Naive thymus-derived CD8-positive, alpha-beta T cell (primary cell): ENCODE data around the gene HS3ST2. TPM values are rescaled to one million over a fixed set of nuclear protein-coding genes. Genes with fewer than 3 reads are reported as not detected.
"Not testable (repeated sequence)": the region's sequence is repeated elsewhere in the genome, so short reads cannot be mapped to it uniquely, and the experiment has no call there.

ENCODE experiments used
- ATAC-seq, 2 donors: fragments of 150-1000 bp; cut with Tn5 transposase in 1 of 2; sonication (Bioruptor Pico), chemical (Tn5 transposase) in 1 of 2; 1 replicate in 1 of 2; 2 replicates in 1 of 2; pipeline ENCODE4 v1.10.0; 2021; ENCODE audit warnings: mild to moderate bottlenecking in 2 of 2, moderate library complexity in 2 of 2
- POLR2A ChIA-PET: fragments of 350-600 bp; sonication (Branson Sonifier 250); formaldehyde crosslinking; loops from one replicate; lab custom pipeline; 2021; ENCODE audit warnings: antibody characterized with exemption; lab: Charles Lee
- DNase-seq, 10 donors: peaks; one replicate each; pipeline versions ENCODE4 v3.0.0 to v3.0.0-alpha.2; 2020 to 2022
- H3K27ac Mint-ChIP-seq, 10 donors: one replicate each; pipeline ENCODE4 v1.8.0; 2020 to 2022; ENCODE audit warnings: mild to moderate bottlenecking in 10 of 10, mixed read lengths in 10 of 10, moderate library complexity in 4 of 10, inconsistent platforms in 1 of 10
- H3K27me3 Mint-ChIP-seq, 5 donors: one replicate each; pipeline ENCODE4 v1.8.0; 2021 to 2022; ENCODE audit warnings: mixed read lengths in 5 of 5
- H3K36me3 Mint-ChIP-seq, 3 donors: one replicate each; pipeline ENCODE4 v1.8.0; 2020 to 2022; ENCODE audit warnings: mixed read lengths in 3 of 3, mild to moderate bottlenecking in 2 of 3, inconsistent platforms in 1 of 3
- H3K4me1 Mint-ChIP-seq, 4 donors: one replicate each; pipeline ENCODE4 v1.8.0; 2021 to 2022; ENCODE audit warnings: mixed read lengths in 4 of 4
- H3K4me3 Mint-ChIP-seq, 10 donors: one replicate each; pipeline ENCODE4 v1.8.0; 2020 to 2022; ENCODE audit warnings: mild to moderate bottlenecking in 10 of 10, mixed read lengths in 10 of 10, moderate library complexity in 6 of 10, inconsistent platforms in 1 of 10
- H3K9me3 Mint-ChIP-seq, 9 donors: one replicate each; pipeline ENCODE4 v1.8.0; 2020 to 2022; ENCODE audit warnings: mixed read lengths in 9 of 9, mild to moderate bottlenecking in 3 of 9, inconsistent platforms in 1 of 9, moderate library complexity in 1 of 9
- polyA plus RNA-seq, 3 donors: library from polyadenylated mRNA; unstranded; fragments of 300-500 nt; fragmentation: Illumina TruSeq; gene quantifications; one replicate each; pipeline ENCODE4 v1.2.3, GENCODE V29; 2021
- total RNA-seq, 8 experiments: library from RNA in 2 of 8; stranded (reverse) in 2 of 8; gene quantifications; one replicate each; pipeline ENCODE4 v1.2.3 and lab custom pipeline; 2021 to 2026

Gene HS3ST2
- total and polyA plus RNA-seq, 5 experiments from 2014 or later = not detected

DNA sequence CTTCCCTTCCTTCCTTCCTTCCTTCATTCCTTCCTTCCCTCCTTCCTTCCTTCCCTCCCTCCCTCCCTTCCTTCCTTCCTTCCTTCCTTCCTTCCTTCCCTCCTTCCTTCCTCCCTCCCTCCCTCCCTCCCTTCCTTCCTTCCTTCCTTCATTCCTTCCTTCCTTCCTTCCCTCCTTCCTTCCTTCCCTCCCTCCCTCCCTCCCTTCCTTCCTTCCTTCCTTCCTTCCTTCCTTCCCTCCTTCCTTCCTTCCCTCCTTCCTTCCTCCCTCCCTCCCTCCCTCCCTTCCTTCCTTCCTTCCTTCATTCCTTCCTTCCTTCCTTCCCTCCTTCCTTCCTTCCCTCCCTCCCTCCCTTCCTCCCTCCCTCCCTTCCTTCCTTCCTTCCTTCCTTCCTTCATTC lies 4.8 kb downstream of the HS3ST2 start:
- ATAC-seq, DNase-seq, H3K4me1 Mint-ChIP-seq, H3K36me3 Mint-ChIP-seq, H3K4me3 Mint-ChIP-seq, H3K27ac Mint-ChIP-seq, H3K9me3 Mint-ChIP-seq, POLR2A ChIA-PET: not testable (repeated sequence)
- H3K27me3 Mint-ChIP-seq = peaks cover 13 to 51% (median 40%) of the 10 kb centered on the region in 5 donors

DNA sequence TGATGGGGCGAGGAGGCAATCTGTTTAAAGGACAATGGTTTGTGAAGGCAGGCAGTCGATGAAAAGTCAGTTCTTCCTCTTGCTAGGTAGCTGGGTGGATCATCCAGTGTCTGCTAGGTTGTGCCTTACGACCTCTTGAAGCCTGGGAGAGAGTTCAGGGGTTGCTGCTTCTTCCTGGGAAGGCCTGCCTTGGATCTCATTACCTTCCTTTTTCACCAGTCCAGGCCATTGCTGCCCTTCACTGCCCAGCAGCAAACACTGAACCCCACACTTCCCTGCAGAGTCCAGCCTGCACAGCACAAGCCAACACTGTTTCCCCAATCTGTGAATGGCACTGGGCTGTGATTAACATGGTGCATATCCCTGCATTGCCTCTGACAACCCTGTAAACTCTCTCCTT lies 24.7 kb downstream of the HS3ST2 start:
- Mint-ChIP-seq H3K4me1 (no peaks in the 10 kb centered on the region), H3K36me3 (no peaks in the 10 kb centered on the region), H3K27me3 (peaks cover 6 to 35% (median 21%) of the 10 kb centered on the region in 5 donors), H3K4me3 (no peak overlapping the region), H3K9me3 (no peaks in the 10 kb centered on the region), H3K27ac (no peak overlapping the region)
- no peak for ATAC-seq
- DNase-seq = no peak
- POLR2A ChIA-PET = no interaction called here

- POLR2A ChIA-PET, H3K9me3 Mint-ChIP-seq, H3K36me3 Mint-ChIP-seq, H3K4me1 Mint-ChIP-seq, H3K27ac Mint-ChIP-seq, DNase-seq, H3K4me3 Mint-ChIP-seq, ATAC-seq: not testable (repeated sequence)
- H3K27me3 Mint-ChIP-seq = peaks cover 11 to 46% (median 33%) of the 10 kb centered on the region in 5 donors
Measured at GRCh38 chr16:22842031-22842430, 28.1 kb downstream of the HS3ST2 start.

- H3K27ac Mint-ChIP-seq = no peak overlapping the region
- H3K9me3 Mint-ChIP-seq = no peaks in the 10 kb centered on the region
- no peaks in the 10 kb centered on the region for H3K36me3 Mint-ChIP-seq
- POLR2A ChIA-PET = no interaction called here
- ATAC-seq = no peak
- peaks cover 13 to 52% (median 39%) of the 10 kb centered on the region in 5 donors for H3K27me3 Mint-ChIP-seq
- H3K4me3 Mint-ChIP-seq = no peak overlapping the region
- DNase-seq = no peak
- no peaks in the 10 kb centered on the region for H3K4me1 Mint-ChIP-seq
Measured at GRCh38 chr16:22843122-22843521, 29.2 kb downstream of the HS3ST2 start.

DNA sequence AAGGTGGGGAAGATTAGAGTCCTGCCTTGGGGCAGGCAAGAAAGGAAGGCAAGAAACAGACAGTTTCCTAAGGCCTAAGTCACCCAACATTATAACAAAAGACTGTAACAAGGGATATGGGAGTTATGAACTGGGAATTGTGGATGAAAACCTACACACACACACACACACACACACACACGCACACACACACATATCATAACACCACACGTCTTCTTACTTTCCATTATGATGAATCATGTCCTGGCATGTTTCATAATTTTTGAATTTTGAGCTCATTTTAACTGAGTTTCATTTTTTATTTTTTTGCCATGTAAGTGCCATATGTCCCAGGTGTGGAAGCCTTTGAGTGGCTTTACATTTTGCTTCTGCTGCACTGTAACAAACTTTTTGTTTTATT lies 29.9 kb downstream of the HS3ST2 start:
- H3K9me3 Mint-ChIP-seq = no peaks in the 10 kb centered on the region
- peaks cover 13 to 50% (median 39%) of the 10 kb centered on the region in 5 donors for H3K27me3 Mint-ChIP-seq
- DNase-seq (no peak), ATAC-seq (no peak)
- POLR2A ChIA-PET = no interaction called here
- H3K36me3 Mint-ChIP-seq = no peaks in the 10 kb centered on the region
- no peak overlapping the region for H3K4me3 Mint-ChIP-seq
- peaks cover 0 to 2% (median 0%) of the 10 kb centered on the region in 4 donors for H3K4me1 Mint-ChIP-seq
- H3K27ac Mint-ChIP-seq = no peak overlapping the region

GRCh38 chr16:22844416-22844815 lies 30.5 kb downstream of the HS3ST2 start:
- POLR2A ChIA-PET = no interaction called here
- Mint-ChIP-seq H3K27ac (peak overlapping the region in 1 of 10 donors; percentile 38), H3K9me3 (no peaks in the 10 kb centered on the region), H3K36me3 (no peaks in the 10 kb centered on the region), H3K4me3 (no peak overlapping the region), H3K27me3 (peaks cover 13 to 50% (median 39%) of the 10 kb centered on the region in 5 donors), H3K4me1 (peaks cover 0 to 2% (median 0%) of the 10 kb centered on the region in 4 donors)
- ATAC-seq (no peak), DNase-seq (no peak)

GRCh38 chr16:22847100-22847499 lies 33.1 kb downstream of the HS3ST2 start:
- peaks cover 0 to 2% (median 0%) of the 10 kb centered on the region in 4 donors for H3K4me1 Mint-ChIP-seq
- H3K27me3 Mint-ChIP-seq = peaks cover 11 to 45% (median 37%) of the 10 kb centered on the region in 5 donors

GRCh38 chr16:22847690-22848089 lies 33.7 kb downstream of the HS3ST2 start:
- POLR2A ChIA-PET = interaction anchor here (0.7 kb wide), 1 partner anchor 164 kb away, joined by 3 read pairs; no protein-coding TSS in a partner anchor
- no peak for DNase-seq
- peaks cover 9 to 42% (median 34%) of the 10 kb centered on the region in 5 donors for H3K27me3 Mint-ChIP-seq
- peaks cover 0 to 2% (median 0%) of the 10 kb centered on the region in 4 donors for H3K4me1 Mint-ChIP-seq
- H3K9me3 Mint-ChIP-seq = no peaks in the 10 kb centered on the region
- H3K4me3 Mint-ChIP-seq = no peak overlapping the region
- no peaks in the 10 kb centered on the region for H3K36me3 Mint-ChIP-seq
- H3K27ac Mint-ChIP-seq = no peak overlapping the region
- ATAC-seq = no peak

More at GRCh38 chr16:22847100-22847499, 33.1 kb downstream of the HS3ST2 start:
- POLR2A ChIA-PET = interaction anchor here (0.7 kb wide), 1 partner anchor 164 kb away, joined by 3 read pairs; no protein-coding TSS in a partner anchor
- ATAC-seq = no peak
- Mint-ChIP-seq H3K27ac (no peak overlapping the region), H3K36me3 (no peaks in the 10 kb centered on the region), H3K4me3 (no peak overlapping the region), H3K9me3 (no peaks in the 10 kb centered on the region)
- no peak for DNase-seq

GRCh38 chr16:22848451-22848850 lies 34.5 kb downstream of the HS3ST2 start:
- H3K27ac Mint-ChIP-seq = no peak overlapping the region
- POLR2A ChIA-PET = no interaction called here
- H3K9me3 Mint-ChIP-seq = no peaks in the 10 kb centered on the region
- DNase-seq = no peak
- peaks cover 0 to 2% (median 0%) of the 10 kb centered on the region in 4 donors for H3K4me1 Mint-ChIP-seq
- no peak for ATAC-seq
- no peak overlapping the region for H3K4me3 Mint-ChIP-seq
- H3K27me3 Mint-ChIP-seq = peaks cover 7 to 36% (median 28%) of the 10 kb centered on the region in 5 donors
- no peaks in the 10 kb centered on the region for H3K36me3 Mint-ChIP-seq

DNA sequence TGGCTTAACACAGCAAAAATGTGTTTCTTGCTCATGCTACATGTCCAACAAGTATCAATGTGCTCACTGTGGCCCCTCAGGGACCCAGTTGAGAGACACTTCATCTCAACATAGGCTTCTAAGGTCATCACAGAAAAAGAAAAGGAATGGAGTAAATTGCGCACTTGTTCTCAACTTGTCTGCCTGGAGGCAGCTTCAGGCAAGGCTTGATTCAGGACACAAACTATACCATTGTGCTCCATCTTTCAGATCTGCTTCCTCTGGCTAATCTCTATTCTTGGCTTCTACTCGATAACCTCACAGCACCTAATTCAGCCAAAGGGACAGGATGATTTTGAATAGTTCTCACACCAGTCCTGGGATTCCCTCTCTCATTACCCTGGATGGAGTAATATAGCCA lies 35.6 kb downstream of the HS3ST2 start:
- Mint-ChIP-seq H3K4me3 (no peak overlapping the region), H3K27me3 (peaks cover 4 to 27% (median 18%) of the 10 kb centered on the region in 5 donors), H3K4me1 (peaks cover 0 to 2% (median 0%) of the 10 kb centered on the region in 4 donors), H3K36me3 (no peaks in the 10 kb centered on the region), H3K27ac (no peak overlapping the region), H3K9me3 (no peaks in the 10 kb centered on the region)
- DNase-seq = no peak
- POLR2A ChIA-PET = no interaction called here
- ATAC-seq = no peak

DNA sequence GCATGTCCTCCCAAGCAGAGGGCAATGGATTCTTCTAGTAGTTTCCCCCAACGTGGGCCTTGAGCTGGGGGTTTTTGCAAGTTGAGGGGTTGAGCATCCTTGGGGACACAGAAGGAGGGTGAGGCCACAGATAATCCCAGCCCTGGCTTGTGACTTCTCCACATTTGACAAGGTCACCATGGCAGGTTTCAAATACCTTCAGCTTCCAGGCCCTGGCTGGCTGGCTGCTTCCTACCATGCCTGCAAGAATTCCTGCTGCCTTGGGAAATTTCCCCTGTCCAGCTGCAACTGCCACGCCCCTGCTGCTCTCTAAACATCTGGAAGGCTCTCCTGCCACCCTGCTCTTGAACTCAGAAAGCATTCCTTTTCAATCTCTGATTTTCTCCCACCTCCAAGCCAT lies 41.3 kb downstream of the HS3ST2 start:
- H3K36me3 Mint-ChIP-seq = no peaks in the 10 kb centered on the region
- no peak overlapping the region for H3K4me3 Mint-ChIP-seq
- H3K9me3 Mint-ChIP-seq = no peaks in the 10 kb centered on the region
- H3K4me1 Mint-ChIP-seq = peaks cover 0 to 3% (median 0%) of the 10 kb centered on the region in 4 donors
- POLR2A ChIA-PET = no interaction called here
- no peak overlapping the region for H3K27ac Mint-ChIP-seq
- peaks cover 0 to 12% (median 10%) of the 10 kb centered on the region in 5 donors for H3K27me3 Mint-ChIP-seq
- ATAC-seq = no peak
- DNase-seq = no peak

- DNase-seq = no peak
- Mint-ChIP-seq H3K4me1 (peaks cover 0 to 3% (median 0%) of the 10 kb centered on the region in 4 donors), H3K27me3 (peaks cover 0 to 25% (median 15%) of the 10 kb centered on the region in 5 donors), H3K27ac (no peak overlapping the region), H3K36me3 (no peaks in the 10 kb centered on the region), H3K4me3 (no peak overlapping the region), H3K9me3 (no peaks in the 10 kb centered on the region)
- no peak for ATAC-seq
- POLR2A ChIA-PET = no interaction called here
Measured at GRCh38 chr16:22857296-22858025, 43.5 kb downstream of the HS3ST2 start.

GRCh38 chr16:22859925-22860324 lies 46.0 kb downstream of the HS3ST2 start:
- Mint-ChIP-seq H3K27ac (no peak overlapping the region), H3K27me3 (peaks cover 0 to 46% (median 28%) of the 10 kb centered on the region in 5 donors), H3K4me1 (peaks cover 0 to 3% (median 0%) of the 10 kb centered on the region in 4 donors), H3K36me3 (no peaks in the 10 kb centered on the region), H3K9me3 (no peaks in the 10 kb centered on the region), H3K4me3 (no peak overlapping the region)
- POLR2A ChIA-PET = no interaction called here
- ATAC-seq (no peak), DNase-seq (no peak)
